Adrenal gland (tissue), 5 donors: ENCODE measurements around the gene ZSCAN5B.

Source experiments
- CTCF ChIP-seq, 6 experiments: fragments of 450-650 bp in 4 of 6; fragments of 200-600 bp in 2 of 6; sonication (generic) in 1 of 6; IDR thresholded peaks; 1 replicate in 5 of 6; 2 replicates in 1 of 6; pipeline versions ENCODE4 v1.5.1 to v1.8.0; 2016 to 2021; ENCODE audit warnings: antibody characterized with exemption in 6 of 6, mild to moderate bottlenecking in 2 of 6, moderate library complexity in 1 of 6
- POLR2A ChIP-seq, 2 donors: fragments of 450-650 bp; IDR thresholded peaks; one replicate each; pipeline ENCODE4 v1.6.1; 2017; ENCODE audit warnings: antibody characterized with exemption in 2 of 2, mild to moderate bottlenecking in 2 of 2, moderate library complexity in 1 of 2
- donor health status: DM: no; HTN: no; CAD: no.

GRCh38 chr19:56201973-56202372 is 4.4 kb upstream of the ZSCAN5B start, which contains the start of gene ZSCAN5C:
- no peak for TF ChIP-seq POLR2A (IDR thresholded peaks at IDR 0.05)
- no peak for TF ChIP-seq CTCF (IDR thresholded peaks at IDR 0.05)
